ENCODE results near the gene GPC6. TPM values are rescaled to one million over a fixed set of nuclear protein-coding genes. Genes with fewer than 3 reads are reported as not detected.

GPC6 gene
- total and polyA plus RNA-seq, 2 experiments from 2014 or later = 26.0 to 92.8 TPM

DNA sequence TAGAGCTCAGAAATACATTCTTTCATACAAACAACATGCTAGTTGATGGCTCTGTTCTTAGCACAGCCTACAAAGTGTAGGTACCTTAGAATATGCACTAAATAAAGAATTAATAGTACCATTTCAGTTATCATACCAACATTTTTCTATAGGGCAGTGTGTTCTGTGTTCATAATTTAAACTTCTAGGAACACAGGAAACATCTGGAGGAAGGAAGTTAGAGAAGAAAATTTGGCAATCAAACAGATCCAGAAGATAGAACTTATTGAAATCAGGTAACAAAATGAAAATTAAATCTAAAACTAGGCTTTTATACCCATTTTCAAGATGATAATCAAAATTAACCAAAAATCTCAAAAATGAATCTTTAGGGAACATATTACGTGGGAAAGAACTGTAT lies 725.3 kb downstream of the GPC6 start:
- Histone ChIP-seq H3K79me2 (no peaks in the 10 kb centered on the region), H3K27me3 (no peaks in the 10 kb centered on the region), H3K4me3 (no peak overlapping the region), H3K4me2 (no peak overlapping the region), H3K9me3 (ENCODE audit: low read depth) (no peaks in the 10 kb centered on the region), H3K4me1 (ENCODE audit: insufficient read depth) (peaks cover 15% of the 10 kb centered on the region), H3K9me2 (replicated peaks; ENCODE audit: insufficient read depth) (no peaks in the 10 kb centered on the region), H4K20me1 (ENCODE audit: insufficient read depth, poor library complexity, severe bottlenecking) (no peaks in the 10 kb centered on the region), H2AFZ (no peak overlapping the region), H3K27ac (no peak overlapping the region), H3K36me3 (replicated peaks; ENCODE audit: insufficient read depth, low read depth) (no peaks in the 10 kb centered on the region)
- 93% methylated on average over 1 of the region's 1 CpG for WGBS (ENCODE audit: low lambda C conversion rate, missing lambda C conversion rate)
- DNase-seq (ENCODE audit: low spot score) = no peak
- TF ChIP-seq EZH2phosphoT487 (IDR thresholded peaks at IDR 0.05; ENCODE audit: low read depth, severe bottlenecking, unreplicated experiment) = no peak
- no peak for TF ChIP-seq EZH2 (IDR thresholded peaks at IDR 0.05; ENCODE audit: borderline replicate concordance)
- TF ChIP-seq, protein P1, sequence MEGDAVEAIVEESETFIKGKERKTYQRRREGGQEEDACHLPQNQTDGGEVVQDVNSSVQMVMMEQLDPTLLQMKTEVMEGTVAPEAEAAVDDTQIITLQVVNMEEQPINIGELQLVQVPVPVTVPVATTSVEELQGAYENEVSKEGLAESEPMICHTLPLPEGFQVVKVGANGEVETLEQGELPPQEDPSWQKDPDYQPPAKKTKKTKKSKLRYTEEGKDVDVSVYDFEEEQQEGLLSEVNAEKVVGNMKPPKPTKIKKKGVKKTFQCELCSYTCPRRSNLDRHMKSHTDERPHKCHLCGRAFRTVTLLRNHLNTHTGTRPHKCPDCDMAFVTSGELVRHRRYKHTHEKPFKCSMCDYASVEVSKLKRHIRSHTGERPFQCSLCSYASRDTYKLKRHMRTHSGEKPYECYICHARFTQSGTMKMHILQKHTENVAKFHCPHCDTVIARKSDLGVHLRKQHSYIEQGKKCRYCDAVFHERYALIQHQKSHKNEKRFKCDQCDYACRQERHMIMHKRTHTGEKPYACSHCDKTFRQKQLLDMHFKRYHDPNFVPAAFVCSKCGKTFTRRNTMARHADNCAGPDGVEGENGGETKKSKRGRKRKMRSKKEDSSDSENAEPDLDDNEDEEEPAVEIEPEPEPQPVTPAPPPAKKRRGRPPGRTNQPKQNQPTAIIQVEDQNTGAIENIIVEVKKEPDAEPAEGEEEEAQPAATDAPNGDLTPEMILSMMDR (IDR thresholded peaks at IDR 0.05; ENCODE audit: poor library complexity) = no peak

DNA sequence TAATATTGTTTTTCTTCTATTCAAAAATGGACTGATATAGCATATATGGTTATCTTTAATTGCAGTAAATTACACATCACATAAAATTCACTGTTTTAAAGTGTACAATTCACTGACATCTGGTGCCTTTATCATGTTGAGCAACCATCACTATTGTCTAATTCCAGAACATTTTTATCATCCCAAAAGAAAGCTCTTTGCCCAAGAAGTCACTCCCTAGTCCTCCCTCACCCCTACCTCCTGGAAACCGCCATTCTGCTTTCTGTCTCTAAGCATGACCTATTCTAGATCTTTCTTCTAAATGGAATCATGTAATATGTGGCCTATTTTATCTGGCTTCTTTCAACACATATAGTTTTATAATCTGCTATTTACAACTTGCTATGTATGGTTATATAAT lies 727.2 kb downstream of the GPC6 start:
- H3K4me1 ChIP-seq (ENCODE audit: insufficient read depth) = peaks cover 8% of the 10 kb centered on the region
- no peak overlapping the region for H3K4me3 ChIP-seq
- H4K20me1 ChIP-seq (ENCODE audit: insufficient read depth, poor library complexity, severe bottlenecking) = no peaks in the 10 kb centered on the region
- H3K27ac ChIP-seq = no peak overlapping the region
- DNase-seq (ENCODE audit: low spot score) = no peak
- WGBS (ENCODE audit: low lambda C conversion rate, missing lambda C conversion rate) = 93% methylated on average over 1 of the region's 1 CpG
- no peaks in the 10 kb centered on the region for H3K79me2 ChIP-seq
- no peak overlapping the region for H2AFZ ChIP-seq
- no peaks in the 10 kb centered on the region for H3K36me3 ChIP-seq (replicated peaks; ENCODE audit: insufficient read depth, low read depth)
- H3K9me3 ChIP-seq (ENCODE audit: low read depth) = no peaks in the 10 kb centered on the region
- H3K4me2 ChIP-seq = no peak overlapping the region
- H3K9me2 ChIP-seq (replicated peaks; ENCODE audit: insufficient read depth) = no peaks in the 10 kb centered on the region
- no peaks in the 10 kb centered on the region for H3K27me3 ChIP-seq
- TF ChIP-seq, protein P1 (IDR thresholded peaks at IDR 0.05; ENCODE audit: poor library complexity) = no peak
- TF ChIP-seq EZH2phosphoT487 (IDR thresholded peaks at IDR 0.05; ENCODE audit: low read depth, severe bottlenecking, unreplicated experiment) = no peak
- no peak for TF ChIP-seq EZH2 (IDR thresholded peaks at IDR 0.05; ENCODE audit: borderline replicate concordance)

DNA sequence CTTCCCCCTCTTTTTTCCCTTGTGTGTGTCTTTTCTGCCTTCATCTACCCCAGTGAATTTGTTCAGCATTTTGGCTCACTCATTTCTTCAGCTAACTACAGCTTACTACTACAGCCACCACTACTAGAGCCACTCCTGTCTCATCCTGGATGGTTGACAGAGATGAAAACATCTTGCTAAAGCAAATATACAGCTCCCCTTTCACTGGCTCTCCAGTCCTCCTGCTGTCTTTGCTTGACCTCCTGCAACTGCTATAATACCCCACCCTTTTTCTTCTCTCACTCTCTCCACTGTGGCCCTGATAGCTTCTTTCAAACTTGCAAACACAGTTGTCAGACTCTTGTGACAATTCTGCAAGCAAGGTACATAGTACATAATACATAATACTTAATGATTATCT lies 729.3 kb downstream of the GPC6 start:
- H3K4me3 ChIP-seq = no peak overlapping the region
- H3K27me3 ChIP-seq = no peaks in the 10 kb centered on the region
- TF ChIP-seq EZH2 (IDR thresholded peaks at IDR 0.05; ENCODE audit: borderline replicate concordance) (no peak), EZH2phosphoT487 (IDR thresholded peaks at IDR 0.05; ENCODE audit: low read depth, severe bottlenecking, unreplicated experiment) (no peak)
- TF ChIP-seq, protein P1 (IDR thresholded peaks at IDR 0.05; ENCODE audit: poor library complexity) = no peak
- no peaks in the 10 kb centered on the region for H4K20me1 ChIP-seq (ENCODE audit: insufficient read depth, poor library complexity, severe bottlenecking)
- H3K9me3 ChIP-seq (ENCODE audit: low read depth) = no peaks in the 10 kb centered on the region
- no peak overlapping the region for H3K4me2 ChIP-seq
- no peaks in the 10 kb centered on the region for H3K36me3 ChIP-seq (replicated peaks; ENCODE audit: insufficient read depth, low read depth)
- H2AFZ ChIP-seq = no peak overlapping the region
- H3K9me2 ChIP-seq (replicated peaks; ENCODE audit: insufficient read depth) = no peaks in the 10 kb centered on the region
- no peak for DNase-seq (ENCODE audit: low spot score)
- H3K79me2 ChIP-seq = no peaks in the 10 kb centered on the region
- peaks cover 7% of the 10 kb centered on the region for H3K4me1 ChIP-seq (ENCODE audit: insufficient read depth)
- H3K27ac ChIP-seq = no peak overlapping the region

DNA sequence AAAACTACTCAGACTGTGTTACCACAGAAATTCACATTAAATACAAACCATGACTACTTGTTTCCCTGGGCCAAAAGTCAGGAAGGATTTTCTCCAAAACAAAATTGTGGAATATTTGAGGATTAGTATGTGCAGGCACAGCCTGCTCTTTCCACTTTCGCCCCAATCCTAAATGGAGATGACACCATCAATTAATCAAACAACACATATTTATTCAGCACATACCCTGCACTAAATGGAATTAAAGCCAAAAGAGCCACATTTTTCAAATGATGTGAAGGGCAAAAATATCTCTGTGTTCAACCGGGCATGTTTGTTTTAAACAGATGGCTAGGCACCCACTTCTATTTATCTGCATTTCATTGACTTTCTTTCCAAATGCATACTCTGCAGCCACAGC lies 729.8 kb downstream of the GPC6 start:
- TF ChIP-seq EZH2 (IDR thresholded peaks at IDR 0.05; ENCODE audit: borderline replicate concordance) (no peak), EZH2phosphoT487 (IDR thresholded peaks at IDR 0.05; ENCODE audit: low read depth, severe bottlenecking, unreplicated experiment) (no peak)
- TF ChIP-seq, protein P1 (IDR thresholded peaks at IDR 0.05; ENCODE audit: poor library complexity) = no peak
- H3K4me1 ChIP-seq (ENCODE audit: insufficient read depth) = peaks cover 7% of the 10 kb centered on the region
- WGBS (ENCODE audit: low lambda C conversion rate, missing lambda C conversion rate) = 85% methylated on average over 2 of the region's 2 CpGs
- no peaks in the 10 kb centered on the region for H4K20me1 ChIP-seq (ENCODE audit: insufficient read depth, poor library complexity, severe bottlenecking)
- H3K79me2 ChIP-seq = no peaks in the 10 kb centered on the region
- DNase-seq (ENCODE audit: low spot score) = no peak
- H3K9me2 ChIP-seq (replicated peaks; ENCODE audit: insufficient read depth) = no peaks in the 10 kb centered on the region
- H3K4me2 ChIP-seq = no peak overlapping the region
- no peak overlapping the region for H2AFZ ChIP-seq
- no peak overlapping the region for H3K4me3 ChIP-seq
- H3K27me3 ChIP-seq = no peaks in the 10 kb centered on the region
- H3K27ac ChIP-seq = no peak overlapping the region
- no peaks in the 10 kb centered on the region for H3K9me3 ChIP-seq (ENCODE audit: low read depth)
- no peaks in the 10 kb centered on the region for H3K36me3 ChIP-seq (replicated peaks; ENCODE audit: insufficient read depth, low read depth)
